OCI-LY1 (cell line): ENCODE results near the gene PTPRJ.
"Not testable (repeated sequence)": the region's sequence is repeated elsewhere in the genome, so short reads cannot be mapped to it uniquely, and the experiment has no call there.

Source experiments
- H2AFZ ChIP-seq: fragments of 200-600 bp; sonication (generic), shearing (Covaris generic); 2 replicates; pipeline ENCODE4 v1.6.0; 2014; ENCODE audit warnings: antibody characterized with exemption, mild to moderate bottlenecking, low read length
- H3F3A ChIP-seq: fragments of 200-600 bp; sonication (generic), shearing (Covaris generic); 2 replicates; pipeline ENCODE4 v1.6.0; 2014; ENCODE audit warnings: mild to moderate bottlenecking, antibody characterized with exemption, low read length, moderate library complexity; ENCODE audit not compliant: insufficient read depth
- H3K27ac ChIP-seq: fragments of 200-600 bp; sonication (generic); 2 replicates; pipeline ENCODE4 v1.5.1; 2014; ENCODE audit warnings: low read length, mixed run types, mild to moderate bottlenecking, low read depth; ENCODE audit not compliant: poor library complexity, severe bottlenecking
- H3K27me3 ChIP-seq: fragments of 200-600 bp; sonication (generic); 2 replicates; pipeline ENCODE4 v1.6.0; 2014; ENCODE audit warnings: antibody characterized with exemption, mild to moderate bottlenecking, low read length, moderate library complexity; ENCODE audit not compliant: insufficient read depth
- H3K36me3 ChIP-seq: fragments of 200-600 bp; sonication (generic); 2 replicates; pipeline ENCODE4 v1.6.1; 2014; ENCODE audit warnings: mild to moderate bottlenecking, antibody characterized with exemption, low read length, moderate library complexity, mixed read lengths; ENCODE audit not compliant: insufficient read depth
- H3K4me1 ChIP-seq: fragments of 200-600 bp; sonication (generic); 2 replicates; pipeline ENCODE4 v1.5.1; 2014; ENCODE audit warnings: mild to moderate bottlenecking, low read length, moderate library complexity; ENCODE audit not compliant: insufficient read depth, severe bottlenecking
- H3K4me2 ChIP-seq: fragments of 200-600 bp; sonication (generic), shearing (Covaris generic); 2 replicates; pipeline ENCODE4 v1.6.1; 2014; ENCODE audit warnings: low read length
- H3K4me3 ChIP-seq: fragments of 200-600 bp; sonication (generic); 2 replicates; pipeline ENCODE4 v1.5.1; 2014; ENCODE audit warnings: low read length, low read depth, mild to moderate bottlenecking, mixed read lengths; ENCODE audit not compliant: poor library complexity, severe bottlenecking
- H3K79me2 ChIP-seq: fragments of 200-600 bp; shearing (Covaris generic); 2 replicates; pipeline ENCODE4 v1.6.1; 2016; ENCODE audit warnings: mixed run types, low read length, mixed read lengths; ENCODE audit not compliant: insufficient read depth
- H3K9ac ChIP-seq: fragments of 200-600 bp; sonication (generic), shearing (Covaris generic); 2 replicates; pipeline ENCODE4 v1.6.1; 2014; ENCODE audit warnings: mild to moderate bottlenecking, low read length, mixed read lengths
- H3K9me2 ChIP-seq: fragments of 200-600 bp; sonication (generic), shearing (Covaris generic); 2 replicates; pipeline ENCODE4 v1.6.1; 2014; ENCODE audit warnings: low read depth, mild to moderate bottlenecking, low read length, mixed read lengths
- H3K9me3 ChIP-seq: fragments of 200-600 bp; shearing (Covaris generic); 2 replicates; pipeline ENCODE4 v1.6.1; 2014; ENCODE audit warnings: low read length, mixed read lengths
- H4K20me1 ChIP-seq: fragments of 200-600 bp; sonication (generic), shearing (Covaris generic); 2 replicates; pipeline ENCODE4 v1.6.0; 2016; ENCODE audit warnings: mild to moderate bottlenecking, low read length; ENCODE audit not compliant: insufficient read depth
- CTCF ChIP-seq: fragments of 200-600 bp; sonication (generic), shearing (Covaris generic); IDR thresholded peaks from 2 replicates; pipeline ENCODE4 v1.5.1; 2017; ENCODE audit warnings: mild to moderate bottlenecking, antibody characterized with exemption, low read length, moderate library complexity, mixed read lengths
- EZH2 ChIP-seq: fragments of 200-600 bp; sonication (generic), shearing (Covaris generic); IDR thresholded peaks from 2 replicates; pipeline ENCODE4 v1.8.0; 2017; ENCODE audit warnings: borderline replicate concordance, mixed run types, mild to moderate bottlenecking, antibody characterized with exemption, low read length, moderate library complexity, mixed read lengths

Gene PTPRJ

GRCh38 chr11:48022445-48022844, 42.1 kb downstream of the PTPRJ start:
- Histone ChIP-seq H3K4me2 (peak overlapping the region; percentile 64), H2AFZ (no peak overlapping the region), H3K27ac (peak overlapping the region; percentile 100), H4K20me1 (no peaks in the 10 kb centered on the region), H3K36me3 (peaks cover 9% of the 10 kb centered on the region; the same call in 1 of the 2 replicates), H3K9me3 (no peaks in the 10 kb centered on the region), H3K9ac (peak overlapping the region; percentile 69), H3K79me2 (peaks cover 59% of the 10 kb centered on the region), H3F3A (peaks cover 20% of the 10 kb centered on the region; the same call in 1 of the 2 replicates), H3K9me2 (no peaks in the 10 kb centered on the region), H3K4me3 (peak overlapping the region; percentile 54), H3K4me1 (peaks cover 100% of the 10 kb centered on the region), H3K27me3 (no peaks in the 10 kb centered on the region)
- TF ChIP-seq EZH2 (no peak), CTCF (no peak)

DNA sequence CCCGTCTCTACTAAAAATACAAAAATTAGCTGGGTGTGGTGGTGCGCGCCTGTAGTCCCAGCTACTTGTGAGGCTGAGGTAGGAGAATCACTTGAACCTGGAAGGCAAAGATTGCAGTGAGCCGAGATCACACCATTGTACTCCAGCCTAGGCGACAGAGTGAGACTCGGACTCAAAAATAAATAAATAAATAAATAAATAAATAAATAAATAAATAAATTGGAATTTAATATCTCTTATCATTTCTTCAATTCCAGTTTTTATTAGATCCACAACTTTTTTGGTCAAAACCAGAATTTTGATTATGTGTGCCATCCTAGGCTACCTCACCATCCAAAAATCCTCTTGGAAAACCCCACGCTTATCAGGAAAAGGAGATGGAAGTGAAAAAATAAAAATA, 43.2 kb downstream of the PTPRJ start:
- H4K20me1 ChIP-seq, H3F3A ChIP-seq, H3K9me2 ChIP-seq, H3K9me3 ChIP-seq, H2AFZ ChIP-seq, H3K27me3 ChIP-seq: not testable (repeated sequence)
- peaks cover 57% of the 10 kb centered on the region for H3K79me2 ChIP-seq
- H3K9ac ChIP-seq: peak overlapping the region; percentile 69
- H3K4me1 ChIP-seq: peaks cover 100% of the 10 kb centered on the region
- H3K4me2 ChIP-seq: peak overlapping the region; percentile 76
- peaks cover 17% of the 10 kb centered on the region; the same call in 1 of the 2 replicates for H3K36me3 ChIP-seq
- peak overlapping the region; percentile 54 for H3K4me3 ChIP-seq
- H3K27ac ChIP-seq: peak overlapping the region; percentile 100

DNA sequence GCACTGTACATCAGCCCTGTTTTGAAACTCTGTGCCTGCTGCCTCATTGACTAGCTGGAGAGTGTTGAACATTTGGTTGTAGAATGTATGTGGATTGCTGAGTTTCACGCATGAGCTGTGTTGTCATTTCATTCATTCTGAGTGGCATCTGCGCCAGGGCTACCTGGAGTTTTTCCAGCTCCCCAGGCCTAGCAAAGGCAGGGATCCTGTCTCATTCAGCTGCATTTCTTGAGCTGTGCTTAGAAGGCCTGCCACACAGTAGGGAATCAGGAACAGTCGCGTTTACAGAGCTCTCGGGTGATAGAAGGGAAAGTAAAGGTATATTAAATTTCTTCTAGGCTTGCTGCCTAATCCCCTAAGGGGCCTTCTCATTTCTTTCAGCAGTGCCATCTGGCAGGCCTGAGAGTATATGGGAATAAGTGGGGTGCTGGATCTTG, 44.3 kb downstream of the PTPRJ start:
- H3K27me3 ChIP-seq: no peaks in the 10 kb centered on the region
- peak overlapping the region; percentile 76 for H3K4me2 ChIP-seq
- peaks cover 3% of the 10 kb centered on the region; the same call in 1 of the 2 replicates for H3F3A ChIP-seq
- peak overlapping the region; percentile 100 for H3K27ac ChIP-seq
- H3K79me2 ChIP-seq: peaks cover 68% of the 10 kb centered on the region
- H2AFZ ChIP-seq: no peak overlapping the region
- peaks cover 100% of the 10 kb centered on the region for H3K4me1 ChIP-seq
- peak overlapping the region; percentile 69 for H3K9ac ChIP-seq
- peaks cover 23% of the 10 kb centered on the region; the same call in 1 of the 2 replicates for H3K36me3 ChIP-seq
- no peaks in the 10 kb centered on the region for H3K9me3 ChIP-seq
- TF ChIP-seq EZH2: no peak
- TF ChIP-seq CTCF: no peak
- peak overlapping the region; percentile 49 for H3K4me3 ChIP-seq
- H3K9me2 ChIP-seq: no peaks in the 10 kb centered on the region
- H4K20me1 ChIP-seq: no peaks in the 10 kb centered on the region
